ENCODE measurements around the gene ARSD.
A peak's percentile ranks its signal among the peaks of the same experiment; 100 is the strongest.
"Not testable (repeated sequence)": the region's sequence is repeated elsewhere in the genome, so short reads cannot be mapped to it uniquely, and the experiment has no call there.

ARSD gene

GRCh38 chrX:2889706-2890490 lies 39.2 kb downstream of the ARSD start:
- not testable (repeated sequence) for DNase-seq (ENCODE audit: insufficient read length, low spot score); FAIRE-seq
- TF ChIP-seq CTCF (IDR thresholded peaks at IDR 0.05; ENCODE audit: insufficient read depth, missing control alignments): peak; percentile 24

GRCh38 chrX:2889045-2889605 lies 40.0 kb downstream of the ARSD start:
- TF ChIP-seq CTCF (IDR thresholded peaks at IDR 0.05; ENCODE audit: insufficient read depth, missing control alignments): no peak
- DNase-seq (ENCODE audit: insufficient read length, low spot score) (no peak), FAIRE-seq (no peak)

- DNase-seq (ENCODE audit: insufficient read length, low spot score) (no peak), FAIRE-seq (no peak)
- TF ChIP-seq CTCF (IDR thresholded peaks at IDR 0.05; ENCODE audit: insufficient read depth, missing control alignments): no peak
Measured at GRCh38 chrX:2888309-2888708, 40.8 kb downstream of the ARSD start.

GRCh38 chrX:2883770-2884169 lies 45.4 kb downstream of the ARSD start:
- FAIRE-seq (no peak), DNase-seq (ENCODE audit: insufficient read length, low spot score) (no peak)
- no peak for TF ChIP-seq CTCF (IDR thresholded peaks at IDR 0.05; ENCODE audit: insufficient read depth, missing control alignments)

- FAIRE-seq: no peak
Measured at GRCh38 chrX:2879670-2880069, 49.5 kb downstream of the ARSD start.

GRCh38 chrX:2878563-2878962 lies 50.6 kb downstream of the ARSD start:
- DNase-seq (ENCODE audit: insufficient read length, low spot score) (no peak), FAIRE-seq (no peak)
- no peak for TF ChIP-seq CTCF (IDR thresholded peaks at IDR 0.05; ENCODE audit: insufficient read depth, missing control alignments)

More at GRCh38 chrX:2879670-2880069, 49.5 kb downstream of the ARSD start:
- DNase-seq (ENCODE audit: insufficient read length, low spot score): no peak
- no peak for TF ChIP-seq CTCF (IDR thresholded peaks at IDR 0.05; ENCODE audit: insufficient read depth, missing control alignments)

GRCh38 chrX:2875798-2876399 lies 53.2 kb downstream of the ARSD start:
- FAIRE-seq (no peak), DNase-seq (ENCODE audit: insufficient read length, low spot score) (no peak)

More at GRCh38 chrX:2875798-2876399, 53.2 kb downstream of the ARSD start:
- TF ChIP-seq CTCF (IDR thresholded peaks at IDR 0.05; ENCODE audit: insufficient read depth, missing control alignments): peak; percentile 9

Data from D721Med (cell line).